Nucleus accumbens (tissue), 56 donors: ENCODE measurements around the gene SSRP1.
A peak's percentile ranks its signal among the peaks of the same experiment; 100 is the strongest.
"Not testable (repeated sequence)": the region's sequence is repeated elsewhere in the genome, so short reads cannot be mapped to it uniquely, and the experiment has no call there.

Experiments used
- DNase-seq, 56 donors: peaks; one replicate each; lab custom pipeline; 2025; lab: John Stamatoyannopoulos, UW

SSRP1 gene

DNA sequence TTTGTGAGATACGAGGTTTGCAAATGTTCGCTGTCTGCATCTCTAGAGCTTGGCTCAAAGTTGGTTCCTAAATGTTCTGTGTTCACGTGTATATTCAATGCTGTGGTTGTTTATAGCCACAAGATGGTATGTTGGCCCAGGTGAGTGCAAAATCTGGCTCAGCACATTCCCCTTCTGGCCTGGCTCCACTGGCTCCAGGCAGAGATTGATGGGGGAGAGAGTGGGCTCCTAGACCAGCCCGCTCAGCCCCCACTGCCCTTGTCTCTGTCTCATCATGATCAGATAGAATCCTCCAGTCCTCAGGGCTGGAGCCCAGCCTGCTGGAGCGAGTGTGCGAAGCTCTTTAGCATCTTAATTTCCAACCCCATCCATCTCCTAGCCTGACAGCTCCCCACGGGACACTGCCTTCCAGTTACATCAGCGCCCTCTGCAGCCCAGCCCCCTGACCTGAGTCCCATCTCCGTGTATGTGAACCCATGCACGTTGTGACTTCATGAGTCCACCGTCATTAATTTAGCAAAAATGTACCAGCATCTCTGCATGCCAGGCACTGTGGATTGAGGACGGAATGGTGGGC is 4.4 kb upstream of the SSRP1 start:
- peak in 1 of 56 donors; percentile 7 for DNase-seq

DNA sequence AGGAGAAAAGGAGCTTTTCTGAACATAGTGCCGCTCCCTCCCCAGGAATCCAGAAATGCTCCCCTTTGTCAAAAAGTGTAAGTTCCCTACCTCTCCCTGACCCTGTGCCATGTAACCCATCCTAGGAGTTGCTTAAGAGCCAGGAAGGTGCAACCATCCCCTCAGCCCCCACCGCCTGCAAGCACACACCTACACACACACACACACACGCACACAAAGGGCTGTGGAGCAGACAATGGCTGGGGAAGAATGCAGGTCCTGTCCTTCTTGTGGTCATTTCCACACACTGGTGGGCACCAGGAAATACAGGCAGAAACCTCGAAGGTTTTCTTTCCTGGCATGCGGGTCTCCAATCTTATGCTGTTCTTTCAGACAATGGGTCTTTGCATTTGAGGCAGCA is 3.6 kb upstream of the SSRP1 start:
- DNase-seq: no peak

DNA sequence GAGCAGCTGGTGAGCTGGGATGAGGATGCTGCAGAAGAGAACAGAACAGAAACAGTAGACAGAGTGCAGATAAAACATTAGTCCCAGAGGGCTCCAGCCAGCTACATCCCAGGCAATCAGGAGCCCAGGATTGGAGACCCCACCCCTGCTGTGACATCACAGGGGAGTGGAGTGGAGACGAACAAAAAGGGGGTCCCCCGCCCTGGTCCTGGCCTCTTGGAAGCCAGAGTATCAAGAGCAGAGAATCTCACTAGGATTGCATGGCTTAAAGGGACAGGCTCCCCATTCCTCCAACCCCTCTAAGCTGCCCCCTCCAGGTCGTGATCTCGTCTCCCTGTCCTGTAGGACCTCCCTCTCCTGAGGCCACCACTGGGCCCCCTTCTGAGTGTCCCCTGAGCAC is 2.5 kb upstream of the SSRP1 start, which contains the start of gene P2RX3:
Gene P2RX3, plus strand, starts transcription at position 211 of the 400 bp plus-strand sequence. CDS start 199 bp downstream, outside the sequence.
- no peak for DNase-seq

DNA sequence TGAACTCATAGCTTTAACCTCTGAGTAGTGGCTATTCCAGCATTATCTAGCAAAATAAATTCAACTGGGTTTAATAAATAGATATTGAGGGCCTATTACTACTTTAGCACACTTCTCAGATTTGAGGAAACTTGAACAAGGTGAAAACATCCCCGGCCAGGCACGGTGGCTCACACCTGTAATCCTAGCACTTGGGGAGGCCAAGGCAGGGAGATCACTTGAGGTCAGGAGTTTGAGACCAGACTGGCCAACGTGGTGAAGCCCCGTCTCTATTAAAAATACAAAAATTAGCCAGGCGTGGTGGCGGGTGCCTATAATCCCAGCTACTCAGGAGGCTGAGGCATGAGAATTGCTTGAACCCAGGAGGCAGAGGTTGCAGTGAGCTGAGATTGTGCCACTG is 1.2 kb upstream of the SSRP1 start:
- not testable (repeated sequence) for DNase-seq

DNA sequence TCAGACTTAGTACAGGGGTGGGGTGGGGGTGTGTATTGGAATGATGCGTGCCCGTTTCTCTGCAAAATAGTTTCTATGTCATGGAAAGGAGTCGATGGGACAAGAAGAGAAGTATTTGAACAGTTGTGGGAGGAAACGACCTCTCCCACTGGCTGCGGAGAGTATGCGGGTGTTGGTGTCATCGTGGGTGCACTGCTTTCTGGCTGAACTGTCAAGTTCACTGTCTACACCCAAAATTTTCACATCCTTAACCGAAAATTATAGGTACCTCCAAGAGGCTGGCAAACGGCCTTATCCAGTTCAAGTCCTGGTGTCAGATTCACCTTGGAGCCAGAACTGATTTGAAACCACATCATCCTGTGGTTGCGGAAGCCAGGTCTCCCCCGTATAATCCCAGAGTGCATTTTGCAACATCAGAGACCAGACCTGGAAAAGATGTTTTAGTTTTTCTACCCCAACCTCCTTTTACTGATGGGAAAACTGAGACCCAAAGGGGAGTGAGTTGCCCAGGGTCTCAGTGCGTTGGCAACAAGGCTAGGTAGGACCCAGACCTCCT is 497 bp upstream of the SSRP1 start:
- peak in 4 of 56 donors; percentile 26 to 48 (median 38) for DNase-seq

DNA sequence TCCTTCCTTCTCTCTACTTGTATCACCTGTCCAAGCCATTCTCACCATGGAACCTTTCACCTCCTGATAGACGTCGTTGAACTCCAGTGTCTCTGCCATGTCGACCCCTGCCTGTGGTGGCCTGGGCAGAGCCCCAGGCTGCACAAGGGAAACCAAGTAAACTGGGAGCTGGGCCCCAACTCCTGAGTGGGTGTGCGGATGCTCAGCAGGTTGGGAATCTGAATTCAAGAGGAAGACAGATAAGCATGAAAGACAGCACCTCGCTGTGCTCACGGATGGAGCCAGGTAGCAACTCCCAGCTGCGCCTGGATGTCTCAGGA is 709 bp downstream of the SSRP1 start:
- peak in 2 of 56 donors; percentile 35 to 55 for DNase-seq

DNA sequence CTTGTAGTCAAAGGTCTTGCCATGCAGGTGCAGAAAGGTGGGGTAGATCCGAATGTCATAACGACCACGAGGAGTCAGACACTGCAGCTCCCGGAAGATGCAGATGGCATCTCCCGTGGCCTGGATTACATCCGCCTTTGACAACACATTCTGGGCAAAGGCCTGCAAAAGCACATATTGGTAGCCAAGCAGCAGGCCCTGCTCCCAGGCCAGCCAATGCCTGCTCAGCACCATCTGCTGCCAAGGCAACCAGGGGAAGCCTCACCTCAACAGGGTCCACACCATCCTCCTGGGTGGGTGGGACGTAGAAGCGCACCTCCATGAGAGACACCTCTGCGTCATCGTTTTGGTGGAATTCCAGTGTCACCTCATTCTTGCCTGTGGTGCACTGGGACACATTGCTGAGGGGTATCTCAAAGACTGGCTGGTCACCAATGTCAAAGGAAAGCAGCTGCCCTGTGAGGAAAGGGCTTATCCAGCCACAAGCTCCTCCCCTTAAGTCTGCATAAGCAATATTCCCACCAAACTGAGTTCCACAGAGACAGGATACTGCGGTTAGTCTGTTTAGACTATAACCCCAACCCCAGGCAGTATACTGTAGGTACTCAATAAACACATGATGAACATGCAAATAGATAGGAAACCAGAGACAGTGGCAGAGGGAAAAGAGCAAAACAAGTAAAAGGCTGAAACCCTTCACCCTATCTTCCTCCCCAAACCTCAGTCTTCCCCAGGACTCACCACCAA is 2.8 kb downstream of the SSRP1 start:
- DNase-seq: no peak

DNA sequence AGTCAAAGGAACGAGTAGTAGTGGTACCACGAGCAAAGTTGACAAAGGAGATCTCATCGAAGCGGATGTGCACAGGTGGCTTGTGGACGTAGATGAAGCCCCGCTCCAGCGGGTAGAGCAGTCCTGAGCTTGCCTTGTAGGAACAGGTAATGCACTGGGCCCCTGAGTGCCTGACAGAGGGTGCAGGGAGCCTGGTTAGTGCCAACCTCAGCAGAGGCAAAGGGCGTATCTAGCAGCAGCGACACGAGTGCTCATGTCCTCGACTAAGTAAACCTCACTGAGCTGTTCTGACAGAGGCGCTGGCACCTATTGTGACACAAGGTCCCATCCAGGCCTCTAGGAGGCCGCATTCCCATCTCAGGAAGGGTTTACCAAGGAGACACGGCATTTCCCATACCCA is 4.0 kb downstream of the SSRP1 start:
- no peak for DNase-seq

DNA sequence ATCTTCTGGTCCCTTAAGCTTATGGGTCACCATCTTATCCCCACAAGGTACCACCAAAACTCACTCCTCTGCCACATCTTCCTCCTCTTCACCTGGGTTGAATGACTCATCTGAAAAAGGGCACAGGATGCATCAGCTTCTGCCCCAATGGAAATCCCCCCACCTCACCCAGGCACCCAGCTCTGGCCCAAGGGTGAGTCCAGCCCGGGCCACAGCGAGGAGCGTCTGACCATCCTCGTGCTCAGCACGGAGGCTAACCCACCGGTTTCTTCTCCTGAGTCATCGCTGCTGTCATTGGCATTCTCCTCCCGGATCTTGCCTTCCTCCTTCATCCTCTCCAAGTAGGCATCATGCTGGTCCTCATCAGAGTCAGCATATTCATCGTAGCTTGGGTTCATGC is 5.7 kb downstream of the SSRP1 start:
- DNase-seq: no peak

DNA sequence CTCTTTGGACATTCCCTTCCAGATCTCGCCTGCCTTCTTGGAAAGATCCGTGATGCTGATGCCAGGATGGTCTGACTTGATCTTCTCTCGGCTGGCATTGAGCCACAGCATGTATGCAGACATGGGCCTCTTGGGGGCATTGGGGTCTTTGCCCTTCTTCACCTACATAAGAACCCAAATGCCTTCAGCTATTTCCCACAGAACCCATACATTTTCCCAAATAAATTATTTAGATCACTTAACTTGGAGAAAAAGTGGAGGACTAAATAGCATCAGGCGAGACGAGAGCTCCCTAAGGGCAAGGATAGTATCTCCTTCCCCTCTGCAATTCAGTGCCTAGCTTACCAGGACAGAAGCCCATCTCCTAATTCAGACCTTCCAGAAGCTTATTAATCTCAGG is 8.0 kb downstream of the SSRP1 start:
- DNase-seq: no peak

DNA sequence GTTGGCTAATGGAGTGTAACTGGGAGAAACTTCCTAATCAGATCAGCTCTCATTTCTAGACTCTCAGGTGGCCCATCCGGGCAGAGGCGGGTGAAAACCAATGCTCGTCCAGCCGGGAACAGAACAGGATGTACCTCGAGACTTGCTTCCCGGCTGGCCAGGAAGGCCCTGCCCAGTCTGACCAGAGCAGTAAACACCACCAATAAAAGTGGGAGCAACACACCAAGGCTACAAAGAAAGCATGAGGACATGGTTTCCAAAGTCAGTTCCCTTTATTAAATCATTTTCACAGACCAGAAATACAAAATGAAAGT is 10.0 kb downstream of the SSRP1 start:
- no peak for DNase-seq

DNA sequence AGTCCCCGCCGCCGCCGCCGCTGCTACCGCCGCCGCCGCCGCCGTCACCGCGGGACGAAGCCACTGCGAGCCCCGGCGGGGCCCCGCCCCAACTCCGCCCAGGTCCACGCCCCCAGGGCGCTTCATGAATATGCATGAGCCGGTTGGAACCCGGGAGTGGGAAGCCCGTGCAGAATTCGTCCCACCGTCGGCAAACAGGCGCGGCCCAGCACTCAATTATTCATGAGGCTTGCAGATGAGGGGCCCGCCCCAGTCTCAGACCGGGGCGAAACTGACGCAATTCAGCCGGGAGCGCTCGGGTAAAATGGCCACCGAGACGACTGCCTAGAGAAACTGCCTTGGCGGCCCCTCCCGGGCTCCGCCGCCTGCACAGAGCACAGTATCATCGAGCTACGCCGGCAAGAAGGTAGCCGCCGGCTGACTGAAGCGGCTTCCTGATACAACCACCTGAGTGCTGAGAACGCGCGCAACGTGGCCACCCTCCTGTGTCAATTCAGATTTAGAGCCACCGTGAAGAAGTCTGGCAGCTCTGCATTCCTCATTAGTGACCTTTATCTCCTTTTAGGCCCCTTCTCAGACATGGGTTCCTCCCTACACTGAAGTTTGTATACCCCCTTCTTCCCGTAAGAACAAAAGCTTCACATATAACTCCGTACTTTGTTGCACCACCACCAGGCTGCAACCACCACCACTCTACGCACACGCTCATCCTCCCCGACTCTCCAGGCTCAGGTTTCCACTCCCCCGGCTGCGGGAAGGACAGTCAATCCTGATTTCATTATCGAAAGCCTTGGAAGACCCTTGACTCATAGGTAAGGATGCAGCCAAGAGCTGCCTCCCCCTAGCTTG is 10.6 kb downstream of the SSRP1 start, which contains the start of gene TNKS1BP1:
Gene TNKS1BP1, minus strand, starts transcription at position 67 of the 849 bp plus-strand sequence. CDS start 3,067 bp downstream, outside the sequence.
- peak; percentile 63 to 98 (median 92) for DNase-seq

DNA sequence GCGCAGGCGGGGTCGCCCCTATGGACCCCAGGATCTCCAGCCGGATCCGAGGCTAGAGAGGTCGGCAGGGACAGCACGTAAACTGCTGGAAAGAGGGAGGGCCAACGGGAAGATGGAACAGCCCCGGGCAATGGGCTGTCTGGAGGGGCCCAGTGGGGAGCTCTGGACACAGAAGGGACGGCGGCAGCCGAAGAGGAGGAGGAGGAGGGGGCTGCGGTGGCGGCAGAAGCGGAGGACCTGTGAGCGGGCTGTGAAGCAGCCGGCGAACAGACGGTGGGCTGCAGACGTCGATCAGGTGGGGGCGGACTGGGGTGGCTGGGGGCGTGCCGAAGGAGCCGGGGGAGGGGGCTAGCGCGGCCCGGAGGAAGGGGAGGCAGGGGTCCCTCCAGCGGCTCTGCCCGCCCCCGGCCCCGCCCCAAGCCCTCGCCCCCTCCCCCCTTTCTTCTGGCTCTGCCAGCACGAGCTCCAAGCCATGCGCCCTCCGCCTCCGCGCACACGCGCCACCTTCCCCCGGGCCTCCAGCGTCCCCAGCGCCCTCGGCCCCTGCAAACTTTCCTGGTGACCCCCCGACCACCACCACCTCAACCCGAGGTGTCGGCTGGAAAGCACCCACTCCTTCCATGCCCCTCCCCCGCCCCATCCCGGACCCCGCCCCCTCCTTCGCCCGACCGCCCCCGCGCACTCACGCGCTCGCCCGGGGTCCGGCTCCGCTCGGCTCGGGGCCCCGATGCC is 11.4 kb downstream of the SSRP1 start:
- DNase-seq: peak in 22 of 56 donors; percentile 22 to 68 (median 42)

DNA sequence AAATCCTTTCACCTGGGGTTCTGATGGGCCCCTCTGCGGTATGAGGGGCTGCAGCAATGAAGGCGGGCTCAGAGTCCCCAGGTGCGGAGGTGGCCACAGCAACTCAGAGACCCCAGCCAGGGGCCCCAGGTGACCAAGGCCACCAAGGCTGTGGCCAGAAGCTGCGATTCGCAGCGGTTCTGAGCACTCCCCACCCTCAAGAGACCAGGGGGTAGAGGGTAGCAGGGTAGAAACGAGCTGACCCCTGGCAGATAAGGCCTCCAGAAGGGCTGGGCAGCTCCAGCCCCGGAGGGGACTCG is 11.9 kb downstream of the SSRP1 start:
- DNase-seq: peak in 2 of 56 donors; percentile 40 to 43

DNA sequence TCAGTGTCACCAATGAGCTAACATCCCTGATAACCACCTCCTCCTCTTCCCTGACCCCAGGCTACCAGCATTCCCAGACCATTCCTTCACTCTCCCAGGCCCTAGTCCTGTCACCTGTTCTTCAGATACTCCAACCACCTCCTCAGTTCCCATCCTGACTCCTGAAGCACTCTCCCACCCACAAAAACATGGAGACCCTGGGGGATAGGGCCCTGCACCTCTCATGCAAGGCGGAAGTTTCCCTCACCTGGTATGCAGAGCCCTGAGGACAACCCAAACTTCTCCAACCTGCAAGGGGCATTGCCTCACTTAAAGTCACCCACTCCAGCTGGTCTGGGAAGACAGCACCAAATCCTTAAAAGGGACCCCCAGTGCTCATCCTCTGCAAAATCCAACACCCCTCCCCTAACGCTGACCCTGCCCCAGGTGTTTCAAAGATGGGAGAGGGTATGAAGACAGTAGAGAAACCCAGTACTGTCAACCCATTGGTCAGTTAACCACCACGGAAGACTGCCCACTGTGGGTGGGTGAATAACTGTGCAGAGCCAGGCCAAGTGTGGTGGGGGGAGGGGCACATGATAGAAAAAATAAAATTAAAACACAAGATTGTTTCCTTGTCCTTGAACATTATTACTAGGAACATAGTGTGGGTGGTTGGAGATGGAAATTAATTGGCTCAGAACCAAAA is 12.4 kb downstream of the SSRP1 start:
- DNase-seq: peak in 1 of 56 donors; percentile 36

DNA sequence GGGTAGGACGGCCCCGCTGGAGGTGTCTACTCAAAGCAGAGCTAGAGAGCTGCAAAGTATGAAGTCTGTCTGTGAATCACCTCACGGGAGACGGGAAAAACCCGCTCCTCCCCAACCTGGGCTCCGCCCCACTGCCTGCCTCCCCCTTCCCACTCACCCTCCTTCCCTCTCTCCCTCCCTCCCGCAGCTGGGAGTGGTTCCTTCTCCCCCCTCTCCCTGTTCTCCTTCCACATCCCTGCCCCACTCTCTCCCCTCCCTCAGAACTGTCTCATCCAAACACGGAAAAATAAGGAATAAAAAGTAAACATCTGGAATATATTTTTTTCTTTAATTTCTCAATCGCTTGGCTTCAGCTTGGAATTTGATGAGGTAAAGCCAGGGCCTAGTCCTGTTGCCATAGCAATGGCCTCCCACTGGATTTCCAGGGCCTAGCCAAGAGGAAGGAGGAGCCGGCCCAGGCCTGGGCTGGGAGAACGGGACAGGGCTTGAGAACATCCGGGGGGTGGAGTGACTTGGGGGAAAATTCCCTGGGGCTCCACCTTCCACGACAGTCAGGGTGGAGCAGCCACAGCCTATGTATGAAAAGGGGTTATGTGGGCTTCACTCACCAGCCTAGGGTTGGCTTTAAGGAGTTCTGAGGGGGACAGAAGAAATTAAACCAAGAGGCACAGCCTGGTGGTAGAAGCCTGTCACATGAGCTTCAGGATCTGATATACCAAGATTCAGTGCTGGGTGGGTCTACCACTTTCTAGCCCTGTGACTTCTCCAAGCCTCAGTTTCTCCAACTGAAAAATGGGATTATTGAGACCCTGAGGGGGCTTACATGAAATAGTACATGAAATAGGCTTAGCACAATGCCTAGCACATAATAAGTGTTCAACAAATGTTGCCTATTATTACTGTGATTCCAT is 13.2 kb downstream of the SSRP1 start:
- peak in 51 of 56 donors; percentile 21 to 86 (median 57) for DNase-seq

DNA sequence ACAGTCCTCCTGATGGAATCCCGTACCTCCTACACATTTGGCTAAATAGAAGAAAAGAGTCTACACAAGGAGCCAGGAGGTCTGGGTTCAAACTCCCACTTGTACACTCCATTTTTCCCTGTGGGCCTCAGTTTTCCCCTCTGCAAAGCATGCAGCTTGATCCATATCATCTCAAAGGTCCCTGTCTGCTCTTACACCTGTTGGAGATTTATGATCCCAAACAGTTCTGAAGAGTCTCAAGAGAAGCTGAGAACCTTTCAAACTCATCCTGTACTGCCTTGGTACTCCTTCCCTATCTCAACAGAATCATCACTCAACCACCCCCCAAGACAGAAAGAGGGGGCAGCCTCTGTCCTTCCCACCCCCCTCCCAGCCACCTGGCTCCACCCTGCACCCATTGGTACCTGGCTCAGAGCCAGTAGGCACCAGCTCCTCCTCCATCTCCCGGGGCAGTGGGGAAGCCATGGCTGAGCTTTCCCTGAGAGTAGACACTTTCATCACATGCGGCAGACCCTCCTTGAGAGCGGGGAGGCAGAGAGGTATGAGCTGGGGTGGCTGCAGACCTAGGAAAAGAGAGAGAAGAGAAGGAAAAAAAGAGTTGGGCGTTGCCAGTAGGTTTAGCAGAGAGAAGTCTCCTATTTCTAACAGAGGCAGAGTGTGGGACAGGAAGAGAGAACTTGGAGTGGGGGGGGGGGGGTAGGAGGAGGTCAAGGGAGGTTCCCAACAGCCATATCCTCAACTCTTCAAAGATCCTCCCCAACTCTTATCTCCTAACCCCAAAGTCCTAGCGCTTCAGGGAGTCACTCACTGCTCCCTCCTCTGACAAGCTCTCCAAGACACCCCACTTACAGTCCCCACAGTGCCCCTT is 14.1 kb downstream of the SSRP1 start:
- no peak for DNase-seq
